ENCODE data around the gene GJC3.

DNA sequence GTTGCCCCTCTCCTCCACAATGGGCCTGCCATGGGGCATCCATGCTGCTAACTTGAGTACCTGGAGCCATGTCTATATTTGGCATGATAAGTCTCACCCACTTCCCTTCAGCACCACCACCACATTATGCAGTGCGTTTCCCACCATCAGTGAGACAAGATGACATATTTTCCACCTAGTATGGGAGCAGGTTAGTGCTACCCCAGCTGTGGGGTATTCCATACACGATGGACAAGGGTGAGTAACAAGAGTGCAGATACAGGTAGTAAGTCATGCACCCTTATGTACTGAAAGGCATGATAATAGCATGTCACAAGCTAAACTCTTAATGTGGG, 31.4 kb downstream of the GJC3 start:
- no peak for TF ChIP-seq CTCF (IDR thresholded peaks at IDR 0.05)
- TF ChIP-seq POLR2A (IDR thresholded peaks at IDR 0.05; ENCODE audit: low read depth), result no peak
